GM10847 (cell line): Measurements from ENCODE around the gene ADAMTSL1.

Experiments
- POLR2A ChIP-seq: IDR thresholded peaks from 2 replicates; pipeline ENCODE4 v1.6.1; 2011; ENCODE audit not compliant: insufficient read length; ENCODE audit errors: extremely low read depth

Gene ADAMTSL1

GRCh38 chr9:18487611-18488010, 13.7 kb downstream of the ADAMTSL1 start:
- no peak for TF ChIP-seq POLR2A

GRCh38 chr9:18488886-18489285, 14.9 kb downstream of the ADAMTSL1 start:
- no peak for TF ChIP-seq POLR2A

GRCh38 chr9:18489861-18490260, 15.9 kb downstream of the ADAMTSL1 start:
- no peak for TF ChIP-seq POLR2A

GRCh38 chr9:18490641-18491370, 16.9 kb downstream of the ADAMTSL1 start:
- TF ChIP-seq POLR2A = no peak

- no peak for TF ChIP-seq POLR2A
Measured at GRCh38 chr9:18492612-18493011, 18.7 kb downstream of the ADAMTSL1 start.

- no peak for TF ChIP-seq POLR2A
Measured at GRCh38 chr9:18493451-18493993, 19.6 kb downstream of the ADAMTSL1 start.

GRCh38 chr9:18495065-18495464, 21.1 kb downstream of the ADAMTSL1 start:
- no peak for TF ChIP-seq POLR2A

- no peak for TF ChIP-seq POLR2A
Measured at GRCh38 chr9:18496256-18497000, 22.5 kb downstream of the ADAMTSL1 start.

GRCh38 chr9:18499062-18499461, 25.1 kb downstream of the ADAMTSL1 start:
- no peak for TF ChIP-seq POLR2A

- TF ChIP-seq POLR2A = no peak
Measured at GRCh38 chr9:18499980-18500379, 26.0 kb downstream of the ADAMTSL1 start.

GRCh38 chr9:18500451-18500850, 26.5 kb downstream of the ADAMTSL1 start:
- no peak for TF ChIP-seq POLR2A

GRCh38 chr9:18501949-18502348, 28.0 kb downstream of the ADAMTSL1 start:
- TF ChIP-seq POLR2A = no peak

- TF ChIP-seq POLR2A = no peak
Measured at GRCh38 chr9:18502546-18502945, 28.6 kb downstream of the ADAMTSL1 start.

GRCh38 chr9:18504707-18505106, 30.8 kb downstream of the ADAMTSL1 start:
- TF ChIP-seq POLR2A = no peak

- no peak for TF ChIP-seq POLR2A
Measured at GRCh38 chr9:18507151-18507550, 33.2 kb downstream of the ADAMTSL1 start.

GRCh38 chr9:18516514-18516913, 42.6 kb downstream of the ADAMTSL1 start:
- TF ChIP-seq POLR2A = no peak
